HG03439 (cell line): ENCODE data around the gene MTG1.
"Not testable (repeated sequence)": the region's sequence is repeated elsewhere in the genome, so short reads cannot be mapped to it uniquely, and the experiment has no call there.

ENCODE experiments used
- ATAC-seq: cut with Tn5 transposase; IDR thresholded peaks from one replicate; pipeline ENCODE4 v1.9.1; 2021; ENCODE audit warnings: mild to moderate bottlenecking, moderate library complexity; ENCODE audit not compliant: unreplicated experiment

Gene MTG1

DNA sequence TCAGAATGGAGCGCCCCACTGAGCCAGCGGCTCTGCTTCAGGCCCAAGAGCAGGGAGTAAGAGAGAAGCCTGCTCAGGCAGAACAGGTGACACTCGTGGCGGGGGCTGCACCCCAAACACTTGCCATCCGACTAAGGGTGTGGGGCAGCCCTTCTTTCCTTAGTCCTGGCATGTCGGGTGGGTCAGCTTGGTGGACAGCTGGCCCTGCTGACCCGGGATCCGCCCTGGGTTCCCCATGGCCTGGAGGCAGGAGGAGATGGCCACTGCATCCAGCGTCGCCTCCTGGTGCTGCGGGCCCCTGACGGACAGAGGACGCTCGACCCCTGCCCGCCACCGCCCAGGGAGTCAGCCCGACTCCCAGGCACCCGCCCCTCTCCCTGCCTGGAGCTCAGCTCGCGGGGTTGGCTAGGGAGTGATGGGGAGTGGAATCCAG is 16.1 kb upstream of the MTG1 start:
- ATAC-seq: no peak

DNA sequence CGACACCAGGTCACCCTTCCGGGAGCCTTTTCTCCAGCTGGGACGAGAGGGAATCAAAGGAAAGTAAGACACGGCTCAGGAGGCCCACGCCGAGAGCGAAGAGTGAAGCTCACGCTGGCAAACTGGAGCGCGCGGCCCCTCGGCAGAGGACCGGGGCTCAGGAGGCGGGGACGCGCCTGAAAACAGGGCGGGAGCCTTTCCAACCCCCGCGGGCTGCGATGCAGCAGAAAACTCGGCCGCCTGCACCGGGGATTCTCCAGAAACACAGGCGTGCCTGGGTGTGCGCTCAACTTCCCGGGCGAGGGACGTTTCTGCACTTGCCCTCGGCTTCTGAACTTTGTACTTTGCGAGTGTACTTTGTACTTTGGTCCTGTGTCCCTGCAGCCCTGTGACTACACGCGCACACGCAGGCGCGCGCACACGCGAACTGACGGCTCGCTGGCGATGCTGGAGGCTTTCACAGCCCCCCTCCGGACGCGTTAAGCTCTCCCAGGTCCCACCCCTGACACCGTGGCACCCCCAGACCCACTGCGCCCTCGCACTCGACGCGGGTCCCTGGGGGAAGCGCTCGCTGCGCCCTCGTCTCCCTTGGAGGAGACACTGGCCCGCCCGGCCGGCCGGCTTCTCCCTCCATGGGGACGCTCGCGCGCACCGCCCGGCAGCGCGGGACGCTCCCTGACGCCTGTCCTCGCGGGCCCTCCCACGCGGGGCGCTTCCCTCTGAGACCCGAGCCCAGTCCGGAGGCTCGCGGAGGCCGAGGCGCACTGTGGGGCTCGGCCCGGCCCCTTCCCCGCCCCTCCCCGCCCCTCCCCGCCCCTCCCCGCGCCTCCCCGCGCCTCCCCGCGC is 15.5 kb upstream of the MTG1 start:
- ATAC-seq: peak; percentile 35

- ATAC-seq: peak; percentile 50
These were observed 14.7 kb upstream of the MTG1 start, which contains the start of gene PAOX for GRCh38 chr10:133379152-133379800. Gene PAOX (plus strand): TSS chr10:133379262. CDS start chr10:133379317, 55 bp downstream.

- no peak for ATAC-seq
These were observed 13.9 kb upstream of the MTG1 start for GRCh38 chr10:133379801-133380666.

DNA sequence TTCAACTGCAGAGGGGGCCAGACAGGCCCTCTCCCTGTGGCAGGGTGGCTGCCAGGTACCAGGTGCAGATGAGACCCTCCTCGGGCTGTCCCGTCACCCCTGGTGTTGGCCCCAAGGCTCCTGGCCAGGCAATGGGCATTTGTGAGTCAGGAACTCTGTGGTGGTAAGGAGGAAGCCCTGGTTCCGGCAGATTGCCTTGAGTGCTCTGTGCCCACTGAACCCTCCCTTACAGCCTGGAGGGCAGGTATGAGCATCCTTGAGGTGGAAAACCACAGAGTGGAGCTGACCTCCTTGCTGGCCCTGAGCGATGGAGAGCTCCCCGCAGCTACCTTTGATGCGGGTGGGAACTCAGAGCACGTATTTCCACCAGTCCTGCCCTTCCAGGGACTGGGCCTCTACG is 12.9 kb upstream of the MTG1 start:
- ATAC-seq: no peak

DNA sequence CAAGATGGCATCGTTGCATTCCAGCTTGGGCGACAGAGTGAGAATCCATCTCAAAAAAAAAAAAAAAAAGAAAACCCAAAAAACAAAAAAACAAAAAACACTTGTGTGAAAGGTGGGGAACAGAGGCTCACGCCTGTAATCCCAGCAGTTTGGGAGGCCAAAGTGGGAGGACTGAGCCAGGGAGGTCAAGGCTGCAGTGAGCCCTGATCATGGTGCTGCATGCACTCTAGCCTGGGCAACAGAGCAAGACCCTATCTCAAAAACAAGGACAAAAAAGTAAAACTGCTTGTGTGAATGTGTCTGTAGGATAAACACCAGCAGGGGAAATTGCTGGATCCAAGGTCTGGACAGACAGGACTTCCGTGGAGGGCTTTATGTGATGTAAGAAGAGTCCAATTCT is 10.4 kb upstream of the MTG1 start:
- no peak for ATAC-seq

GRCh38 chr10:133384071-133384470 is 9.9 kb upstream of the MTG1 start:
- no peak for ATAC-seq

- ATAC-seq: no peak
These were observed 8.7 kb upstream of the MTG1 start for GRCh38 chr10:133385214-133385613.

DNA sequence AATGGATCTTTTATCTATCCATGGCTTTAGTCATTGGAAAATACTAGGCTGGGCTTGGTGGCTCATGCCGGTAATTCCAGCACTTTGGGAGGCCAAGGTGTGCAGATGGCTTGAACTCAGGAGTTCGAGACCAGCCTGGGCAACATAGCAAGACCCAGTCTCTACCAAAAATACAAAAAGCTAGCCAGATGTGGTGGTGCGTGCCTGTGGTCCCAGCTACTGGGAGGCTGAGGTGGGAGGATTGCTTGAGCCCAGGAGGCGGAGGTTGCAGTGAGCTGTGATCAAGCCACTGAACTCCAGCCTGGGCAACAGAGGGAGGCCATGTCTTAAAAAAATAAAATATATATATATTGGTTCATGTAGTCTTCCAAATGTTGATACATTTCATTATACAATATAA is 7.0 kb upstream of the MTG1 start:
- not testable (repeated sequence) for ATAC-seq

DNA sequence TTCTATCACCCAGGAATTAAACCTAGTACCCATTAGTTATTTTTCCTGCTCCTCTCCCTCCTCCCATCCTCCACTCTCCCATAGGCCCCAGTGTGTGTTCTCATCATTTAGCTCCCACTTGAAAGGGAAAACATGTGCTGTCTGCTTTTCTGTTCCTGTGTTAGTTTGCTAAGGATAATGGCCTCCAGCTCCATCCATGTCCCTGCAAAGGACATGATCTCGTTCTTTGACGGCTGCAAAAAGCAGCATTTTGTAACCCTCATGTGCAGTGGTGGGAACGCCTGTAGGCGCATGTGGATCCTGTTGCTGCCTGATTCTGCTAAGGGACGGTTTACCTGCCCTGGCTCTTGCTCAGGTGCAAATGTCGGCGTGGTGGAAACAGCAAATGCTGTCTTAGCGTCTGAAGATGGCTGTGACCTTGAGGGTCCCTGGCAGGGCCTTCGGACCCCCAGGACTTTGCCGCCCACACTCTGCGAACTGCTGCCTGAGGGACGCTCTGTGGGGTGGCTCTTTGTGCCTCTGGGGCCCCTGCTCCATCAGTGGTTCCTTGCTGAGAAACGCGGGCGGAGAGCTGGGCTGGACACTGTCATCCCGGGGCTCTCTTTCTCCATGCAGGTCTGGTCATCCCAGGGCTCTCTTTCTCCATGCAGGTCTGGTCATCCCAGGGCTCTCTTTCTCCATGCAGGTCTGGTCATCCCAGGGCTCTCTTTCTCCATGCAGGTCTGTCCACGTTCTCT is 5.6 kb upstream of the MTG1 start:
- peak; percentile 1 for ATAC-seq

GRCh38 chr10:133388973-133389818 is 4.8 kb upstream of the MTG1 start:
- ATAC-seq: peak; percentile 76

DNA sequence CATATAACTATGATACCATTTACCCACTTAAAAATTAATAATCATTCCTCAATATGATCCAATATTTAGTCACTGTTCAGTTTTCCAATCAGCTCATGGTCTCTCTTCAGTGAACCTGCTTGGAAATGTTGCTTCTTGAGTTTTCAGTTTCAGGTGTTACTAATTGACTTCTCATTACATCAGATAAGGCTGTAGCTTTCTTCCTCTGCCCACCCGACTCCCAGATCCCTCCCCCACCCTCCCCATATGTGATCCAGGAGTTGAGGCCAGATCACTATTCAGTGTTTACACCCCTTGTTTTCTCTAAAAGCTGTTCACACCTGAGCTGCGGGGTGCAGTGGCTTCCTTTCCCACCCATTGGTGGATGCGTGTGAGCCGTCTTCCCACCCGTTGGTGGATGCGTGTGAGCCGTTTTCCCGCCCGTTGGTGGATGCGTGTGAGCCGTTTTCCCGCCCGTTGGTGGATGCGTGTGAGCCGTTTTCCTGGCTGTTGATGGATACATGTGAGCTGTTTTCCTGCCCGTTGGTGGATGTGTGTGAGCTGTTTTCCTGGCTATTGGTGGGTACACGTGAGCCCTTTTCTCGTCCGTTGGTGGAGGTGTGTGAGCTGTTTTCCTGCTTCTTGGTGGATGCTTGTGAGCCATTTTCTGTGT is 3.2 kb upstream of the MTG1 start:
- no peak for ATAC-seq

- ATAC-seq: no peak
These were observed 2.7 kb upstream of the MTG1 start for GRCh38 chr10:133391249-133391635.

DNA sequence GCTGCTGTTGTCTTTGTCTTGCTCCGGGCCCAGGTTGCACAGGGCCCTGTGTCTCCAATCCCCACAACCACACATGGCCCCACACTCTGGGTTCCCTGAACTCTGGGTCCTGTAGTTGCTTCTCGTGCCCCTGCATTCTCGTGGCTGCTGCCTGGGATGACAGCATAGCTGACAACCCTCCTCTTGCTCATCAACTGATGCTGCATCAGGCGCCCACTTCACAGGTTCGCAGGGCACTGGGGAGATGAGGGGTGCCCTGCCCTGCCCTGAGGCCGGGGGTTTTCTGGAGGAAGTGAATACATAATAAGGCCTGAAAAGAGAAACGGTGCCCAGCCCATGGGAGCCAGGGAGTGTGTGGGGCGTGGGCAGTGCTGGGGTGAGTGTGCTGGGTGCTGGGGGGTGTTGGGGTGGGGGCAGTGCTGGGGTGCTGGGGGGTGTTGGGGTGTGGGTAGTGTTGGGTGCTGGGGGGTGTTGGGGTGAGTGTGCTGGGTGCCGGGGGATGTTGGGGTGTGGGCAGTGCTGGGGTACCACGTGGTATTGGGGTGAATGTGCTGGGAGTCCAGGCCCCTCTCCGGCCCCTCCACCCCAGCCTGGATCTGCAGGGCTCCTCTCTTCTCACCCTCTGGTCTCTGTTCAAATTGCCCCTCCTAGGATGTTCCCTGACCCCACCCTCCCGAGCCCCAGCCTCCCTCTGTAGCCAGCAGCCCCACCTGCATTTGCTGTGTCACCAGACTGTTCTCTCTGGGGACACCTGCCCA is 2.0 kb upstream of the MTG1 start:
- ATAC-seq: no peak

DNA sequence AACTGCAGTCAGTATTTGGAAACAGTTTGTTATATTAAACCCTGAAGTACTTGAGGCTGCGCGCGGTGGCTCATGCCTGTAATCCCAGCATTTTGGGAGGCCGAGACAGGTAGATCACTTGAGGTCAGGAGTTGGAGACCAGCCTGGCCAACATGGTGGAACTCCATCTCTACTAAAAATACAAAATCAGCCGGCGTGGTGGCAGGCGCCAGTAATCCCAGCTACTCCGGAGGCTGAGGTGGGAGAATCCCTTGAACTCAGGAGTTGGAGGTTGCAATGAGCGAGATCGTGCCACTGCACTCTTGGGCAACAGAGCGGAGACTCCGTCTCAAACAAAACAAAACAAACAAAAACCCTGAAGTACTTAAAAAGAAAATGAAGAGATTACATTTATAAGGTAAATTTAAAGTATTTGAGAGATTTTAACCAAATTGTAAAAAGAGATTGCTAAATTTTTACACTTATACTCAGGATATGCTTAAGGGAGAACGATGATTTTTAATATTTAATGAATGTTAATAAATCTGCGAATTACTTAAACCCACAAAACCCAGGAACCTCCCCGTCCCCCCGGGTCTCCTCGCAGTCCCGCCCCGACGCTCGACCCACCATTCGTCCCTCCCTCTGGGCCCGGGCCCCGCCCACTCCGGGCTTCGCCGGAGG is 425 bp upstream of the MTG1 start:
- no peak for ATAC-seq

- no peak for ATAC-seq
These were observed 854 bp downstream of the MTG1 start for GRCh38 chr10:133394801-133395221.

DNA sequence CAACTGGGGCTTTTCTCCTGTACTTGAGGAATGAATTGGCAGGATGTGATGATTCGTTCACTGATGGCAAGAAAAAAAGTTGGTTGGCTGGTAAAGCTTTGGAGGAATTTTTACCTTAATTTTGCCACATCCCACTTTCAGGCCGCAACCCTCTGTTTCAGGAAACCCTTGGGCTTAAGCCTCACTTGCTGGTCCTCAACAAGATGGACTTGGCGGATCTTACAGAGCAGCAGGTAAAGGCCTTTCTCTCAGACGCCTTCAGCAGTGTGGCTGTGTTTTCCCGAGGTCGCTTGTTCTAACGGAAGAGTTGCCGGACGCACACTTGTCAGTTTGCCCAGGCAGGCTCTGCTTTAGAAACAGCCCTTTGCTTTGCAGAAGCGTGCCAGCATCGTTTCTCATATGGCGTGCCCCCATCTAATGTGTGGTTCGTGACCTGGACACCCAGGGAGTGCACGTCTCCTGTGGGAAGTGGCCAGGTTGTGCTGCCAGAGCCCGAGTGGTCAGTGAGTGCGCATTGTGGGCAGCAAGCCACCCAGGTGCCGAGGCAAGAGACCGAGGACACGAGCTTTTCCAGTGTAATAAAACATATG is 2.2 kb downstream of the MTG1 start:
- ATAC-seq: no peak

GRCh38 chr10:133397938-133398337 is 4.0 kb downstream of the MTG1 start:
- no peak for ATAC-seq
